Aorta (tissue), 5 donors: ENCODE results near the gene ACSF2. TPM values are rescaled to one million over a fixed set of nuclear protein-coding genes. Genes with fewer than 3 reads are reported as not detected.

Experiments used
- ATAC-seq: fragments of 200-7000 bp; cut with Tn5 transposase; one replicate; pipeline ENCODE4 v1.9.1; 2022; ENCODE audit warnings: moderate library complexity; ENCODE audit not compliant: low FRiP score
- DNase-seq, 2 donors: peaks; one replicate each; pipeline ENCODE4 v3.0.0-alpha.2; 2020
- H3K27ac ChIP-seq, 2 donors: one replicate each; pipeline ENCODE4 v1.5.1; 2013; ENCODE audit warnings: low read length in 2 of 2, mild to moderate bottlenecking in 2 of 2, moderate library complexity in 2 of 2, control low read depth in 1 of 2, inconsistent platforms in 1 of 2, low read depth in 1 of 2
- H3K27me3 ChIP-seq, 2 donors: one replicate each; pipeline ENCODE4 v1.6.1; 2013; ENCODE audit warnings: control low read depth in 1 of 2, low read length in 1 of 2, mild to moderate bottlenecking in 1 of 2, moderate library complexity in 1 of 2; ENCODE audit not compliant: insufficient read depth in 2 of 2, control insufficient read depth in 1 of 2
- H3K36me3 ChIP-seq, 2 donors: one replicate each; pipeline ENCODE4 v1.6.1; 2013; ENCODE audit warnings: control low read depth in 1 of 2, low read length in 1 of 2, mild to moderate bottlenecking in 1 of 2; ENCODE audit not compliant: insufficient read depth in 2 of 2, control insufficient read depth in 1 of 2
- H3K4me1 ChIP-seq, 2 donors: one replicate each; pipeline ENCODE4 v1.6.1; 2013; ENCODE audit warnings: low read length in 2 of 2, control low read depth in 1 of 2, mild to moderate bottlenecking in 1 of 2, moderate library complexity in 1 of 2; ENCODE audit not compliant: insufficient read depth in 2 of 2, control insufficient read depth in 1 of 2
- H3K4me3 ChIP-seq, 2 donors: one replicate each; pipeline ENCODE4 v1.5.1; 2013; ENCODE audit warnings: low read length in 2 of 2, control low read depth in 1 of 2, mild to moderate bottlenecking in 1 of 2
- H3K9me3 ChIP-seq: one replicate; pipeline ENCODE4 v1.6.1; 2013; ENCODE audit warnings: mild to moderate bottlenecking, low read length; ENCODE audit not compliant: control insufficient read depth
- WGBS, 2 donors: extraction: QIAGEN DNeasy Blood & Tissue Kit; methylation state at CpG; one replicate each; pipeline ENCODE4 v1.1.7; 2013; 5-methylcytosine and 5-hydroxymethylcytosine counted together
- intact Hi-C, 2 donors: fragments of 100-400 bp; cut with DNase I; formaldehyde crosslinking; loops; one replicate each; pipeline versions ENCODE4 v1.14.2 to v1.15.0; 2022
- polyA plus RNA-seq, 2 donors: library from polyadenylated mRNA; stranded (reverse); fragments of 200-250 nt; gene quantifications; one replicate each; pipeline ENCODE4 v1.2.3, GENCODE V29; 2013
- total RNA-seq, 2 donors: library from RNA; stranded (reverse); fragmentation: NEBNext Ultra II Directional; extraction: Animal tissue kit (Norgen Biotek cat#: 25700); gene quantifications; one replicate each; pipeline ENCODE4 v1.2.1, GENCODE V29; 2021
- donor health status: healthy with polysubstance abuse.
- donor health status: Bipolar disorder and iron deficiency.
- donor health status: DM: no; HTN: no; CAD: no.
- donor health status: DM: no; HTN: no; CAD: no.
- donor health status: DM: yes; HTN: yes; CAD: no.

Gene ACSF2
- total and polyA plus RNA-seq, 4 donors, result 17.8 to 35.8 (median 32.1) TPM

DNA sequence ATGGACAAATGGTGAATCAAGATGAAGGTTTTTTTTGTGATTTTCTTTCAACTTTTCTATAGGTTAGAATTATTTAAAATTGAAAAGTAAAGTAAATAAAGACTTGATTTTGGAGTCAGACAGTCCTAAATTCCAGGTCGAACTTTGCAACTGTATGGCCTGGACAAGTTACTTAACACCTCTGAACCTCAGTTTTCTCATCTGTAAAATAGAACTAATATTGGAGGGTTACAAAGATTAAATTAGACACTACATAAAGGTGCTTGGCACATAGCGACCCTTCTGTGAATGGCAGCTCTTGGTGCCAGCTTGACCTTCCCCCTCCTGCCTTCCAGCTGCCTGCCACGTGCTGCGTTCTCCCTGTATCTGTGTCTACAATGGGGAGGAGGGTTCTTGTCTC, 55.6 kb downstream of the ACSF2 start:
- Histone ChIP-seq H3K4me1 (no peaks in the 10 kb centered on the region), H3K27me3 (no peaks in the 10 kb centered on the region), H3K36me3 (peaks cover 0 to 5% of the 10 kb centered on the region in 2 donors), H3K4me3 (no peak overlapping the region), H3K9me3 (no peaks in the 10 kb centered on the region), H3K27ac (no peak overlapping the region)
- ATAC-seq (no peak), DNase-seq (no peak)
- WGBS, 2 donors, result 81 to 87% methylated on average over 4 of the region's 4 CpGs
- intact Hi-C loops, result loop anchor here (2.0 to 5.0 kb wide), 7 partner anchors 61 to 491 kb away; no protein-coding TSS in a partner anchor

DNA sequence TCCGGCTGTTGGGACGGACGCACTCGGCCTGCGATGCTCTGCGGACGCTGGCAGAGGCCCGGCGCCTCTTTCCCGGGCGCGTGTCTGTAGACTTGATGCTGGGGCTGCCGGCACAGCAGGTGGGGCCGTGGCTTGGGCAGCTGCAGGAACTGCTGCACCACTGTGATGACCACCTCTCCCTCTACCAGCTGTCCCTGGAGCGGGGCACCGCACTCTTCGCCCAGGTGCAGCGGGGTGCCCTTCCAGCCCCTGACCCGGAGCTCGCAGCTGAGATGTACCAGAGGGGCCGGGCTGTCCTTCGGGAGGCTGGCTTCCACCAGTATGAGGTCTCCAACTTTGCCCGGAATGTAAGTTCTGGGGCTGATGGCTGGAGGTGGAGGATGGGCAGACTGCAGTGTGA, 56.1 kb downstream of the ACSF2 start:
- peak overlapping the region in 1 of 2 donors; percentile 67 for H3K27ac ChIP-seq
- H3K4me3 ChIP-seq, result no peak overlapping the region
- DNase-seq (peak in 1 of 2 donors; percentile 76), ATAC-seq (no peak)
- H3K9me3 ChIP-seq, result no peaks in the 10 kb centered on the region
- WGBS, 2 donors, result 82% methylated on average over 23 of the region's 23 CpGs
- peaks cover 0 to 5% of the 10 kb centered on the region in 2 donors for H3K36me3 ChIP-seq
- intact Hi-C loops, result loop anchor here (2.0 to 5.0 kb wide), 7 partner anchors 60 to 490 kb away; no protein-coding TSS in a partner anchor
- no peaks in the 10 kb centered on the region for H3K4me1 ChIP-seq
- no peaks in the 10 kb centered on the region for H3K27me3 ChIP-seq

GRCh38 chr17:50482516-50482915, 56.5 kb downstream of the ACSF2 start:
- H3K4me3 ChIP-seq, result no peak overlapping the region
- peak overlapping the region in 1 of 2 donors; percentile 67 for H3K27ac ChIP-seq
- intact Hi-C loops, result loop anchor here (2.0 to 5.0 kb wide), 7 partner anchors 60 to 490 kb away; no protein-coding TSS in a partner anchor
- DNase-seq, result peak; percentile 97 to 98
- no peaks in the 10 kb centered on the region for H3K4me1 ChIP-seq
- 6 to 9% methylated on average over 7 of the region's 7 CpGs for WGBS, 2 donors
- H3K27me3 ChIP-seq, result no peaks in the 10 kb centered on the region
- H3K9me3 ChIP-seq, result no peaks in the 10 kb centered on the region
- peaks cover 0 to 5% of the 10 kb centered on the region in 2 donors for H3K36me3 ChIP-seq
- peak; percentile 90 for ATAC-seq

DNA sequence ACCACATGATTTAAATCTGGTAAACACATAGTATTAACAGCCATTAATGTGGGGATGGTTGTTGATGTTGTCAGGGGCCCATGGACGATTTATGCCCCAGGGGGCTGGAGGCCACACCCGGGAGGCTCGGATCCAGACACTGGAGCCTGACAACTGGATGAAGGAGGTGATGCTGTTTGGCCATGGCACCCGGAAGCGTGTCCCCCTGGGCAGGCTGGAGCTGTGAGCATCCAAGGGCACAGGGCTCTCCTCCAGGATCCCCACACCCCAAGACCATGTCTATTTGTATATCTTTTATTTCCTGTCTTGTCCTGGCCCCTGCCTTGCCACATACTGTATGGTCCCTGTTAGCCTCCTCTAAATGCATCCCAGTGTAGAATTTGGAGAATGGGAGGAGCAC, 57.2 kb downstream of the ACSF2 start:
- 72 to 78% methylated on average over 3 to 5 of the region's 5 CpGs for WGBS, 2 donors

DNA sequence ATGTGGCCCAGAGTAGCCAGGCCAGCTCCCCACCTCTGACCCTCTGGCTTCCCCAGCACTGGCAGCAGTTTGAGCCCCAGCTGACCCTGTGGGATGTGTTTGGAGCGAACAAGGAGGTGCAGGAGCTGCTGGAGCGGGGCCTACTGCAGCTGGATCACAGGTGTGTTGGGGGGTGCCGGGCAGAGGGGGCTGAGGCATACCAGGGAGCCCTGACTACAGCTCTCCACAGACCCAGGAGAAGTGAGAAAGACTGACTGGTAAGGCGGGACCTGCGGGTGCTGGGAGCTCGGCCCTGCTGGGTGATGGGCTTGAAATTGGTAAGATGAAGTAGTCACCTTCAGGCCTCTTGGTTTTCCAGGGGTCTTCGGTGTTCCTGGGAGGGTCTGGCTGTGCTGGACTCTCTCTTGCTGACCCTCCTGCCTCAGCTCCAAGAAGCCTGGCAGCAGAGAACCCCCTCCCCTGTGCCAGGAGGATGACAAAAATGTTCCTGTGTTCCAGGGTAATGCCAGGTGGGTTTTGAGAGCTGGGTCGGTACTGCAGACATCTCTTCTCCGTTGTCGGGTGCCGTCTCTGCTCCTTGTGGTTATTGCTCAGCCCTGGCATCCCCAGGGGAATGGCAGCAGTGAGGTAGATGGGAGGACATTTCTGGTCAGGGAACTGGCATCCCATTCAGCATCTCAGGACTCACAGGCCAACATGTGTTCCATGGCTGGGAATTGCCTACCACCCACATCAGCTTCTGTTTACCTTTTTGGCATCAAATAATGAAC, 58.6 kb downstream of the ACSF2 start:
- H3K9me3 ChIP-seq, result no peaks in the 10 kb centered on the region
- peak in 1 of 2 donors; percentile 55 for DNase-seq
- no peaks in the 10 kb centered on the region for H3K27me3 ChIP-seq
- 89 to 94% methylated on average over 11 of the region's 11 CpGs for WGBS, 2 donors
- ATAC-seq, result no peak
- H3K4me3 ChIP-seq, result no peak overlapping the region
- intact Hi-C loops, result loop anchor here (5.0 kb wide), 6 partner anchors 58 to 488 kb away; no protein-coding TSS in a partner anchor
- H3K4me1 ChIP-seq, result no peaks in the 10 kb centered on the region
- peaks cover 0 to 5% of the 10 kb centered on the region in 2 donors for H3K36me3 ChIP-seq
- no peak overlapping the region for H3K27ac ChIP-seq

More for the DNA sequence above, 57.2 kb downstream of the ACSF2 start:
- ATAC-seq (no peak), DNase-seq (peak in 1 of 2 donors; percentile 51)
- no peak overlapping the region for H3K4me3 ChIP-seq
- H3K27me3 ChIP-seq, result no peaks in the 10 kb centered on the region
- intact Hi-C loops, result loop anchor here (2.0 to 5.0 kb wide), 7 partner anchors 59 to 489 kb away; no protein-coding TSS in a partner anchor
- peaks cover 0 to 5% of the 10 kb centered on the region in 2 donors for H3K36me3 ChIP-seq
- H3K4me1 ChIP-seq, result no peaks in the 10 kb centered on the region
- peak overlapping the region; percentile 53 to 83 for H3K27ac ChIP-seq
- H3K9me3 ChIP-seq, result no peaks in the 10 kb centered on the region

DNA sequence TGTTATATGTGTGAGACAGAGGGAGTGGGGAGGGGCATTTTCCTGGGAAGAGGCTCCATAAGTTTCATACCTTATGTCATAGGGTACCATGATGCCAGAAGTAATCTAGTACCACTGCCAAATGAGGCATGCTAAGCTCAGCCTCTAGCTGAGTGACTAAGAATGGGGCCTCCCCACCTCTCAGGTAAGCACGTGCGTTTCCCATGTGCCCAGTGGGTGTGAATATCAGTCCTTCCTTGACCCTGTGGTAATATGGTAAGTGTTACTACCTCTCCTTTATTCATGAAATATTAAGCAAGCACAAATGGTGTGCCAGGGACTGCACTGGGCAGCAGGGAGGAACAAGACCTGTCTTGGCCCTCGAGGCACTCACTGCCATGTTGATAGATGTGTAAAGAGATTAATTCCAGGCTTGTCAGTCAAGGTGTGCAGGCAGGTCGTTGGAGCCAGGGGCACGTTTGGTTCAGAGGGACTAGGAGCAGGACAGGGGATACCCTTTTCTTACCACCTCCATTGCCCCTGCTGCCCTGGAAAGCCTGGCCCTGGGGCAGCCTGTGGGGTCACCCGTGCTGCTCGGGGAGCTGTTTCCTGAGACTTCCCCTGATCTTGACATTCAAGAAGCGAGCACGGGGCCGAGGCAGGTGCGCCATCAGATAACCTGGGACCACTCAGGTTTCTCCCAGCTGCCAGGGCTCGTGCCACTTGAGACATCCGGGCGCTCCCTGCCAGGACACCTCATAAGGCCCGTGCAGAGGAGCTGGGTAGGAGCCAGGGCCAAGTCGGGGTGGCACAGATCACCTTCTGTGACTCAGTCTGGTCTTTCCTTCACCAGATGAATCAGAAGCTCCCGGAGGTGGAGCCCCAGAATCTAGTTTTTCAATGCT, 61.4 kb downstream of the ACSF2 start:
- ATAC-seq, result no peak

DNA sequence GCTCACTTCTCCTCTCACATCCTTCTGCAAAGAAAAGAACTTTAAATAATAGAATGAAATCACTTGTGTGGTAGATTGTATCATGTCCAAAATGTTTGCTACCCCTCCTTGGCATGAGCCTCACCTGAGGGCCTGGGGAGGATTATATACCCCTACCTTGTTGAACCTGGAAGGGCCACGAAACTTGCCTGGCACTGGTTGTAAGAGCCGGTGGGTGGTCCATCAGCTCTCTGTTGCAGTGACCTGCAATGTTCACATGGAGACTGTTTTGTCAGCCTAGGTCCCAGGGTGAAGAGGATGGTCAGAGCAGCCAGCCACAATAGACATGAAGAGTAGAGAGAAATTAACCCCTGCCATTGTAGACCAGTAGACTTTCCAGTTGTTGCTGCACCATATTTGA, 62.9 kb downstream of the ACSF2 start:
- no peaks in the 10 kb centered on the region for H3K4me1 ChIP-seq
- H3K9me3 ChIP-seq, result no peaks in the 10 kb centered on the region
- H3K36me3 ChIP-seq, result peaks cover 0 to 5% of the 10 kb centered on the region in 2 donors
- DNase-seq (peak in 1 of 2 donors; percentile 39), ATAC-seq (no peak)
- intact Hi-C loops, result no loop called here
- H3K27ac ChIP-seq, result no peak overlapping the region
- 86 to 91% methylated on average over 2 of the region's 2 CpGs for WGBS, 2 donors
- H3K4me3 ChIP-seq, result no peak overlapping the region
- no peaks in the 10 kb centered on the region for H3K27me3 ChIP-seq

More for the DNA sequence above, 61.4 kb downstream of the ACSF2 start:
- DNase-seq, result no peak
- intact Hi-C loops, result no loop called here
- Histone ChIP-seq H3K36me3 (peaks cover 0 to 5% of the 10 kb centered on the region in 2 donors), H3K4me3 (no peak overlapping the region), H3K27me3 (no peaks in the 10 kb centered on the region), H3K4me1 (no peaks in the 10 kb centered on the region), H3K27ac (no peak overlapping the region), H3K9me3 (no peaks in the 10 kb centered on the region)
- WGBS, 2 donors, result 79 to 80% methylated on average over 17 of the region's 17 CpGs

GRCh38 chr17:50491505-50491904, 65.5 kb downstream of the ACSF2 start:
- no peaks in the 10 kb centered on the region for H3K9me3 ChIP-seq
- H3K27ac ChIP-seq, result no peak overlapping the region
- no peak overlapping the region for H3K4me3 ChIP-seq
- WGBS, 2 donors, result 55 to 61% methylated on average over 1 of the region's 1 CpG
- no peaks in the 10 kb centered on the region for H3K36me3 ChIP-seq
- no peaks in the 10 kb centered on the region for H3K27me3 ChIP-seq
- intact Hi-C loops, result no loop called here
- no peak for ATAC-seq
- no peaks in the 10 kb centered on the region for H3K4me1 ChIP-seq
- no peak for DNase-seq
